ENCODE measurements around the gene WIPF2.

DNA sequence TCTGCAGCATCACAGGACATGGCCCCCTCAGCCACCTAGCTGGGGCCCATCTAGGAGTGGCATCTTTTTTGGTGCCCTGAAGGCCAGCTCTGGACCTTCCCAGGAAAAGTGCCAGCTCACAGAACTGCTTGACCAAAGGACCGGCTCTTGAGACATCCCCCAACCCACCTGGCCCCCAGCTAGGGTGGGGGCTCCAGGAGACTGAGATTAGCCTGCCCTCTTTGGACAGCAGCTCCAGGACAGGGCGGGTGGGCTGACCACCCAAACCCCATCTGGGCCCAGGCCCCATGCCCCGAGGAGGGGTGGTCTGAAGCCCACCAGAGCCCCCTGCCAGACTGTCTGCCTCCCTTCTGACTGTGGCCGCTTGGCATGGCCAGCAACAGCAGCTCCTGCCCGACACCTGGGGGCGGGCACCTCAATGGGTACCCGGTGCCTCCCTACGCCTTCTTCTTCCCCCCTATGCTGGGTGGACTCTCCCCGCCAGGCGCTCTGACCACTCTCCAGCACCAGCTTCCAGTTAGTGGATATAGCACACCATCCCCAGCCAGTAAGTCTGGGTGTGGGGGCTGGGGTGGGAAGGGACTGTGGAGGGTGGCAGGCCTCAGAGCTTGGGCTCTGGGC is 111.9 kb downstream of the WIPF2 start:
- TF ChIP-seq, protein P1, sequence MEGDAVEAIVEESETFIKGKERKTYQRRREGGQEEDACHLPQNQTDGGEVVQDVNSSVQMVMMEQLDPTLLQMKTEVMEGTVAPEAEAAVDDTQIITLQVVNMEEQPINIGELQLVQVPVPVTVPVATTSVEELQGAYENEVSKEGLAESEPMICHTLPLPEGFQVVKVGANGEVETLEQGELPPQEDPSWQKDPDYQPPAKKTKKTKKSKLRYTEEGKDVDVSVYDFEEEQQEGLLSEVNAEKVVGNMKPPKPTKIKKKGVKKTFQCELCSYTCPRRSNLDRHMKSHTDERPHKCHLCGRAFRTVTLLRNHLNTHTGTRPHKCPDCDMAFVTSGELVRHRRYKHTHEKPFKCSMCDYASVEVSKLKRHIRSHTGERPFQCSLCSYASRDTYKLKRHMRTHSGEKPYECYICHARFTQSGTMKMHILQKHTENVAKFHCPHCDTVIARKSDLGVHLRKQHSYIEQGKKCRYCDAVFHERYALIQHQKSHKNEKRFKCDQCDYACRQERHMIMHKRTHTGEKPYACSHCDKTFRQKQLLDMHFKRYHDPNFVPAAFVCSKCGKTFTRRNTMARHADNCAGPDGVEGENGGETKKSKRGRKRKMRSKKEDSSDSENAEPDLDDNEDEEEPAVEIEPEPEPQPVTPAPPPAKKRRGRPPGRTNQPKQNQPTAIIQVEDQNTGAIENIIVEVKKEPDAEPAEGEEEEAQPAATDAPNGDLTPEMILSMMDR (optimal IDR thresholded peaks at IDR 0.05 in 1 of 3, IDR thresholded peaks at IDR 0.05 in 1 of 3, conservative IDR thresholded peaks at IDR 0.05 in 1 of 3; ENCODE audit: extremely low read depth in 1 of 3, insufficient read depth in 2 of 3, low read length in 3 of 3) = no peak
- TF ChIP-seq EZH2 (IDR thresholded peaks at IDR 0.05; ENCODE audit: low read length) = no peak

All from keratinocyte (primary cell).